Measurements from ENCODE around the gene OSMR.
A peak's percentile ranks its signal among the peaks of the same experiment; 100 is the strongest.

Gene OSMR

DNA sequence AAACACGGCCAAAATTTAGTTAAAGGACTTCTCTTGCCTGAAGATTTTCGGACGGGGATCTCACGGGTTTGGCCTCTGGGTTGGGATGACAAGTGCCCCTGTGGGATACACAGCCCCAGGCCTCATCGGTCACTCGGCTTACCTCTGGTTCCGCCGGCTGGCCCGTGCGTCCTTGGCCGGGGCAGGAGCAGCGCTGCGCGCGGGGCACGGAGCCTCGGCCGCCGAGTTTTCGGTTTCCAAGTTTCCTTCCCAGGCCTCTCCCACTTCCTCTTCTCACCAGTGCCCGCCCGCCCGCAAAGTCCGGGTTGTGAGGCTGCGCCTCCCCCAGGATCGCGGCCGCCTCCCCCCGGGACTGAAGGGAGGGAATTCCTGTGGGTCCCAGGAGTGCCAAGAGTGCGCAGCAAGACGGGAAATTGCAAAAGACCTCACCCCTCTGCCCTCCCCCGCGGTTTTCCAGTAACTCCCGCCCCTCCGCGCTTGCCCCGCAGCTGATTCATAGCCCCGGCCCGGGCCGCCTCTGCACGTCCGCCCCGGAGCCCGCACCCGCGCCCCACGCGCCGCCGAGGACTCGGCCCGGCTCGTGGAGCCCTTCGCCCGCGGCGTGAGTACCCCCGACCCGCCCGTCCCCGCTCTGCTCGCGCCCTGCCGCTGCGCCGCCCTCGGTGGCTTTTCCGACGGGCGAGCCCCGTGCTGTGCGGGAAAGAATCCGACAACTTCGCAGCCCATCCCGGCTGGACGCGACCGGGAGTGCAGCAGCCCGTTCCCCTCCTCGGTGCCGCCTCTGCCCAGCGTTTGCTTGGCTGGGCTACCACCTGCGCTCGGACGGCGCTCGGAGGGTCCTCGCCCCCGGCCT is at the start of gene OSMR:
Gene OSMR, plus strand, starts transcription at position 487 of the 853 bp plus-strand sequence. CDS start 23,033 bp downstream, outside the sequence.
- DNase-seq = no peak

DNA sequence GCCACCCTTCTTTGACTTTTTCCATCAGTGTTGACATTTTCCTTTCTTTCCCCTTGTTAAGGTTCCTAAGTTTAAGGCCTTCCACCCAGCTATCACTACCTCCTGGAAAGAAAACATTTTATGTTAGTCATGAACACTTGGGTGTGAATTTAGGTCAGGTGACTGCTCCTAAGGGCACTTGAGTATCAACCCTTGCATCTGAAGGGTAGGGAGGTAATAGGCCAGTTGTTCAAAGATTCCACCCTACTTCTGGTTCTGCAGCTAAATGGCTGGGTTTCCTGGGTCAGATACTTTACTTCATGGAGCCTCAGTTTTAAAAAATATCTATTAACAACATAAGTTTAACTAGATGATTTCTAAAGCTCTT is 49.1 kb upstream of the OSMR start:
- DNase-seq = no peak

DNA sequence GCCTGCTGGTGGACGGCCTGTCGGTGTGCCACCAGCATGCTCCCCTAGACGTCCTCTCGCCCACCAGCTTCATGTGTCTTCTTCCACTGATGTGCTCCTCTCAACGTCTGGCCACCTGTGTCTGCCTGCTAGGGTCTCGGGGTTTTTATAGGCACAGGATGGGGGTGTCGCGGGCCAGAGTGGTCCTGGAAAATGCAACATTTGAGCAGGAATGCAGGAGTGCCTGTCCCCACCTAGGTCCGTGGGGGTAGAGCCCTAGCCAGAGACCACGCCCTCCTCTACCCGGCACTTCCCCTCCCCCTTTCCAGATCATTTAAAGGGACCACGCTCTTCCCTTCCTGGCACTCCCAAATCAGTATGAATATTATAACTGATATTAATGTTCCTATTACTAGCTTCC is 48.0 kb upstream of the OSMR start:
- no peak for DNase-seq

DNA sequence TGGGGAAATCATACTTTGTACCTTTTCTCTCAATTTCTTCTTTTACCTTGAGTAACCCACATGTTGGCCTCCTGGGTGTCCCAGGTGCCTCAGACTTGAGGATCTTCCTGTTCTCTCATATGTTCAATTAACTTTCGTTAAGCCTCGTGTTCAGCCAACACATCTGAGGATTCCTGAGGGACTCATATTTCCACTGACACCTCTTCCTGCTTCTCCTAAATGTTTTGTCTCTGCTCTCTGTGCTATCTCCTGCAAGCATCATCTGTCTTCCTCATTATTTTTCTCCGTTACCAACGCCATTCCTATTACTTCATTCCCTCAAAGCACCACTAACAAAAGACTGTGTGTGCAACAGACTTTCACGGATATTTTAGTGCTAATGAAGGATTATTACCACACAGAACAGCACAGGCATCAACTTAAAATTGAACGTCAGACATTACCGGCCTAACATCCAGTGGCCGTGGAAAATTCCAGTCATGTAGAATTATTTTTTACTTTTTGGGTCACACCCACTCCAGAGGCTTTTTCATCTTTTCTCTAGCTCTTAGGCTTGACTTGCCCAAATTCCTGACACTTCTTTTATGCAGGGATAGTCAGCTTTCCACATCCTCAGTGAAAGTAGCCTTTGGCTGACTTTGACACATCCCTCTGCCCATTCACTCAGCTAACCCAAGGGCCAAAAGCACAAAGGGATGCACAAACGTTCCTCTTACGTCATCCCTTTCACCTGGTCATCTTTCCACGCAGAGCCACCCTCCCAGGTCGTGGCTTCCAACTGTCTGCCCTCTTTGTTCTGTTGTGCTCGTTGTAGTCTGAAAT is 46.0 kb upstream of the OSMR start:
- DNase-seq = no peak

DNA sequence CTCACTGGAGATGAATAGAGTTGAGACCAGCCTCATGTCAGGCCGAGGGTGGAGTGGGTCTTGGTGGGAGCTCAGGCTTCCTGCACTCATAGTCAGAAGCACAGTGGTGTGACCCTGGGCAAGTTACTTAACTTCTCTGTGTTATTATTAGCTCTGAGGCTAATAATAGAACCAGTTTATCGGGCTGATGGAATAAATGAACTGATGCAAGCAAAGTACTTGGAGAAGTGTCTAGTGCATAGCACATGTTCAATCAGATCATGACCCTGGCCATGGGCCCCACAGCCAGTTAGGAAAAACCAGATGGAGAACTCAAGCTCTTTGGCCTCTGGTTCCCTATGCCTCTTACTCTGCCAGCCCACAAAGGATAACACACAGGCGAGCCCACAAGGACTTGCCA is 45.3 kb upstream of the OSMR start:
- DNase-seq = no peak

DNA sequence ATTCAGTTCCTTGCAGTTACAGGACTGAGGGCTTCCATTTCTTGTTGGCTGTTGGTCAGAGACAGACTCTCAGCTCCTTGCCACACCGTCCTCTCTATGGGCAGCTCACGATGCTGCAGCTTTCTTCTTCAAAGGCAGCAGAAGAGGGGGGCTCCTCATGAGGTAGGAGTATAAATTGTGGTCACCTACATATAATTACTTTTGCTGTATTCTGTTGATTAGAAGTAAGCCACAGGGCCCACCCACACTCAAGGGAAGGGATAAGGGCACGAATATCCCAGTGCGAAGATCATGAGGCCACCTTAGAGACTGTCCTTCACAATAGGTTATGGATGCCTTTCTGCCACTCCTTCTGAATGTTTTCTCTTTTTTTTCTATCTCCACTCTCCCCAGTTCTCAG is 43.7 kb upstream of the OSMR start:
- no peak for DNase-seq

DNA sequence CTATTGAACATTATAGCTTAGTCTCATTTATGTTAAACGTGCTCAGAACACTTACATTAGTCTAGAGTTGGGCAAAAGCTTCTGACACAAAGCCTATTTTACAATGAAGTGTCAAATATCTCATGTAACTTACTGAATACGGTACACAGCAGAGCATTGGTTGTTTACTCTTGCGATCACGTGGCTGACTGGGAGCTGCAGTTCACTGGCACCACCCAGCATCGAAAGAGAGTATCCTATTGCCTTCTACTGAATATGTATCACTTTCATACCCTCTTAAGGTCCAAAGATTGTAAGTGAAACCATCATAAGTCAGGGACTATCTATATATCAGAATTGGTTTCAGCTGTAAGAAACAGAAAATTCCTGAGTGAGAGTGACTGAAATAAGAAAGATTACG is 42.6 kb upstream of the OSMR start:
- DNase-seq = no peak

DNA sequence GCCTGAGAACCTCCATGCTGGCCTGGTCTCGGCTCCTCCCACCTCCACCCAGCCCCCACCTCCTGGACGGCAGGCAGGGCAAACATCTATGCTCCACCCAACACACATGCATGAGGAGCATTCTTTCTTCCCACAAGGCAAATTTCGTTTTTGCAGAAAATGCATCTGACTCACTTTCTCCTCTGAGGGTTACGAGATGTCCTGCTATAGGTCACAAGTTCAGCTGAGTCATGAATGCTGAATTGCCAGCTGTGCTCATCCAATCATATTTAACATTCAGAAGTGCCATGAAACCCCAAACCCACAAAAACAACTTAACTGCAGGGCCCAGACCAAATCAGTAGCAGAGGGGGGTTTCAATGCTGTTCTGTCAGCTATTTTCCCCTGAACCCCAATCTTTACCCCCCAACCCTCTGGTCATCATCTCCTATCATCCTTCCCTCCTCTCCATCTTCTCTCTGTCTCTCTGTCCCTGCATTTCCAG is 39.0 kb upstream of the OSMR start:
- peak; percentile 57 for DNase-seq

DNA sequence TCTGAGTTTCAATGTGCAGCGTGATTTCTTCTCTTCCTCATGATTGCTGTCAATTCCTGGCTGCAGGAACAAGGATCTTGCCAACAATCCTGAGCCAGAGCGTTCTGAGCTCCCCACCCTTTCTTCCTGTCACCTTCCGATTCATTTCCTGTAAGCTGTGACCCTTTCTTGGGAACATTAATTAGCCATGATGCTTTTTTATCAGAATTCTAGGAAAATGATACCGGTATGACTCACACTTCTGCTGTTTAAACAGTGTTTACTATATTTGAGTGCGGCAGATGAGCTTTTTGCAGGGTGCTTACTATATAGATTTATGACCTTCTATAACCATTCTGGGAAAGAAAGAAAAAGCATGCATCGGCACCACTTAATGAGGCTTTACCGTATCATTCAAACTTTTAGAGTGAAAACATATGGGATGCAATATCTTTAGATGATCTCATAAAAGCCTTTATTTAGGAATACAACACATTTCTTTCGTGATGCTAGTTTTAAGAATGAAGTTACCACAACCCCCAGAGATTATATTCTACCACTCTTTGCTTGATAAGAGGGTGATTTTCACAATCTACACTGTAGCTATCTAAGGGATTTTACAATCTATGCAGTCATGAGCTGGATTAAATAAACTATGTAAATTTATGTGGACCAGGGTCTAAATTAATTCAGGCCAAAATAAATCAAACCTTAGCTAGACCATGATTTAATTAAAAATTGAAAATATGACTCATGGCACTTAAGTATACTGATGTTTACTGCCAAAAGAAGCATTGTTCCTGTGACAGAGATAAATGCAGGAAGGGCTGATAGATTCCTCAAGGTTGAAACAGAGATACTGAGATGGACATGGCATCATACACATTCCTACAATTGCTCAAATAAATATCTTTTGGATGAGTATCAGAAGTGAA is 38.0 kb upstream of the OSMR start:
- no peak for DNase-seq

DNA sequence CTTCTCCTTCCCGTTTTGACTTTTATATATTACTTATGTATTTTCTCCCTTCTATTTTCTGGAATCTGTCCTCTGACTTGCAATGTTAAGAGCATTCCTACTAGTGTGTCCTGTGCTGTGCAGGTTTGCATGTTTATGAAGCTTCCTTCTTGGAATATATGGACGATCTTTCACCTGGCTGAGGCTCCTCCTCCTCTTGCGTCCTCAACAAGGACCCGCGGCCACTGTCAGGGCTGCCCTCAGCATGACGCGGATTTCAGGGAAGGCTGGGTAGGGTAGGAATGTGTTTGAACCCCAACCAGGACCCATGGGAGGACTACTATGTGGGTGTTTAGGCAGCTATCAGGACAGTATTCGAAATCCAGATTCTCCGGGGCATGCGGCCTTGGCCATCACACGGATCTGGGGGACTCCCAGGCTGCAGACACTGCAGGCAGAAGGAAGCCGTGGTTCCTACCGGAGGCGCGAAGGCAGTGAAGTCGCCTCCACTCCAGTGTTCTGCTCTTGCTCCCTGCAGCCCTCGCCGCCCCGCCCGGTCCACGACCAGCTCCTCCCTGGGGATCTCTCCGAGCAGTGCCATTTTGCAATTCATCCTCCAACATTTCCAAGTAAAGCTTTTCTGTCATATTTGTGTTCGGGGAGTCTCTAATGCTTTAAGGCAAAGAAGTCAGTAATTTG is 37.0 kb upstream of the OSMR start:
- no peak for DNase-seq

DNA sequence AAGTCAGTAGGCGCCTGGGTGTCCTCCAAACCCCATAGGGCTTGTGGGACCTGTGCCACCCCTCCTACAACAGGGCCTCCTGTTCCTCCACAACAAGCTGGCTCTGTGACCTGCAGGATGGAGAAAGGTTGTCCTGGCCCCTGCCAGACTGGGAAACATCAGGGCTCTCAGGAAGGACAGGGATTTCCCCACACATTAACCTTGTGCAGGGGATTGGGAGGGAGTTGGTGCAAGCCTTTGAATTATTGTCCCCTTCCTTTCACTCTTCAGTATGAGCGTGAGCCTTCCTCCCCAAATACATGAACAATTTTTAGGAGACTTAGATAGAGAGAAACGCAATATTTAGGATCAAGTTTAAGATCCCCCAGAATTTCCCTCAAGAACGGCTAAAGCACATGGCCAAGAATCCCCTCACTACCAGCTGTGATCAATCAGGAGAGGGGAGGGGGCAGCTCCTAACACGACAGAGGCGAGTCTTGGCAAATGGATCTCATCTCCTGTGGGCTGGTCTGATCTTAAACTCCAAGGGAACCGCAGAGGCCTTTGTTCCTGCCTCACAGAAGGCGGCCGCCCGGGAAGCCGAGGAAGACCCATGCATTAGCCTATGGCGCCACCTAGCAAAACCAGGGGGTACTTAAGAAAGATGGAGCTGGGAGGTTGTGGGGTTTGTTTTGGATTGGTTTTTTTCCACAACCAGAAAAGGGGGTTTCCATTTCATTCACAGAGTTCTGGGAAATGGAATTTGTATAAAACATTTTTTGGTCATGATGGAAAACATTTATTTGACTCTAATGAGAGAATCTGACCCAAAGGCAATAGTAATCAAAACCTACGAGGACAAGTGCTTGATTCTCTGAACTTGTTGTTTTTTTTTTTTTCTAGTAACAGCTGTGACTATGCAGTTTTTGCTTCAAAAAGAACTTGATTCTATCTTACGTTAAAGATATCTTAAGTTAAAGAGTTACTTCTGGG is 36.1 kb upstream of the OSMR start:
- DNase-seq = peak; percentile 66

DNA sequence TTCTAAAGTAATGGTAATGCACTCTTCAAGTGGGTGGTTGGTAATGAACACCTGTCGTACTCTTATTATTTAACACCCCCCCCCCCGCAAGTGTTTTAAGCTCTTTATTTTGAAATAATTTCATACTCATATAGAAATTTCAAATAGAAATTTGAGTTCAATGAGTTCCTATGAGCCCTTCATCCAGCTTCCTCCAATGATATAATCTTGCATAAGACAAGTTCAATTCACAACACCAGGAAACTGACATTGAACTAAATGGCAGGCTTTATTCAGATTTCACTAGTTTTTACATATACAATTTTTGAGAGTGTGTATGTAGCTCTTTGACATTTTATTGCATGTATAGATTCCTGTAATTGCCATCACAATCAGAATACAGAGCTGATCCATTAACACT is 30.9 kb upstream of the OSMR start:
- DNase-seq = no peak

DNA sequence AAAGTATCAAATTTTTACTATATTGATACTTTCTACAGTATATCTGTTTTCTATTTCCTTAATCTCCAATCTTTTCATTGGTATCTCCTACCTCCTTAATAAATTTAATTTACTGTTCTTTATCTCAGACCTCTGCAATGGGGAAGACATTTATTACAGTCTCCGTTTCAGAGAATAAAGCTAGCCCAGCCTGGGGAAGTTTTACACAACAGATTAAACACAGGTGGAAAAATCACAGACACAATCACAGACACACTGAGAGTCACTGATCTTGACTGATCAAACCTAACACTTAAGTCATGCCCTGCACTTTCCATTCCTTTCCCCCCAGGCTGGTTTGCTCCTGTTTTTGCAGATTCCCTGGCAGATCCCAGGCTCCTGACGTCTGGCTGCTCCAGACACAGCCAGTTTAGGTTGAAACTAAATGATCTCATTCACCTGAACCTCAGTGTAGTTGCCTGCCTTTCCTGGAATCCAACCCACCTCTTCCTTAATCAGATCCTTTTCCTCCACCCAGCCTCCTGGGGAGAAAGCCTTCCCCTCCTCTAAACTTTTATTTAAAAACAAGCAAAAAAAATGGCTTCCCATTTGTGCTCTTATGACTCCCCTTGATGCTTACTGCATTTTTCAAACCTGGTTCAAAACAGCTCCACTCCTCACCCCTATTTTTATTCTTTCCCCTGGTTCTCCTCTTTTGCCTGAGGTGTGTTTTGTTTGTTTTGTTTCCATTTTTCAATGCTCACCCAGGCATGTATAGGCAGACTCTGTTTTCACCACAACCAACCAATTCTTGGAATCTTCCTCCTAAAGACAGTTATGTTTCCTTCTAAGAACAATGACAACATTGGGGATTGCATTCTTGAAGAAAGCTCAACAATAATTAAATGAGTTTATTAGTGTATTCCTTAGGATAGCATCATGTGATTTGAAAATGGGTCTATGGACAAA is 29.5 kb upstream of the OSMR start:
- no peak for DNase-seq

DNA sequence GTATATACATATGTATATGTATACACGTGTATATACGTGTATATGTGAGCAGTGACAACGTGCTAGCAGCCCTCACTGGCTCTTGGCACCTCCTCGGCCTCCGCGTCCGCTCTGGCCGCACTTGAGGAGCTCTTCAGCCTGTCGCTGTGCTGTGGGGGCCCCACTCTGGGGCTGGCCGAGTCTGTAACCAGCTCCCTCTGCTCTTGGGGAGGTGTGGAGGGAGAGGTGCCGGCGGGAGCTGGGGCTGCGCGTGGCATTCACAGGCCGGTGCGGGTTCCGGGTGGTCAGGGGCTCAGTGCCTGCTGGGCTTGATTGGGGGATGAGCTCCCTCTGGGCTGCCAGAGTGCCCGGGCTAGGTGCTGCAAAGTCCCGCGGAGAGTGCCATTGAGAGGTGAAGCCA is 24.1 kb upstream of the OSMR start:
- no peak for DNase-seq

DNA sequence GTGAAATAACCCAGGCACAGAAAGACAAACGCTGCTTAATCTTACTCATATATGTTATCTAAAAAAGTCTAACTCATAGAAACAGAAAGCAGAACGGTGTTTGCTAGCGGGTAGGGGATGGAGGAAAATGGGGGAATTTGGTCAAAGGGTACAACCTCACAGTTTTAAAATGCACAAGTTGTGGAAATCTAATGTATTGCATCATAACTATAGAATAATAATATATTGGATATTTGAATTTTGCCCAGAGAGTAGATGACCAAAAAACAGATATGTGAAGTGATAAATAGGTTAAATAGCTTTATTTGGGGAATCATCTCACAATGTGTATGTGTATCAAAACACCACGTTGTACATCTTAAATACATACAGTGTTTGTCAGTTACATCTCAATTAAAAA is 22.3 kb upstream of the OSMR start:
- no peak for DNase-seq

DNA sequence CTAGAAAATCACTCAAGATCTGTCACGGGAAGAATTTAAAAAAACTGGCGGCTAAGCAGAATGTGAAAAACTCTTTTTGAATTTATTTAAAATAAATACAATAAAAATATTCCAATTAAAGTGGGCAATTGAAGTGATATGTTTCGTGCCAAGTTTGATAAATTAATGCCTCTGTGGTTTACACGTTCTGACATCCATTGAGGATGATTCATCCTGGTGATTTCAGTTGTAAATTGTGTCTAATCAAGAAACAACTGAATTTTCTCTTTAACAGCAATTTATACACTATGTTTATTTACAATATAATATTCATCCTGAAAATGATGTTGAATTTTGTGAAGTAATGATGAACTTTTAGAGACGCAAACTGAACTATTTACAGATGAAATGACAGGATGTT is 21.0 kb upstream of the OSMR start:
- peak; percentile 20 for DNase-seq

DNA sequence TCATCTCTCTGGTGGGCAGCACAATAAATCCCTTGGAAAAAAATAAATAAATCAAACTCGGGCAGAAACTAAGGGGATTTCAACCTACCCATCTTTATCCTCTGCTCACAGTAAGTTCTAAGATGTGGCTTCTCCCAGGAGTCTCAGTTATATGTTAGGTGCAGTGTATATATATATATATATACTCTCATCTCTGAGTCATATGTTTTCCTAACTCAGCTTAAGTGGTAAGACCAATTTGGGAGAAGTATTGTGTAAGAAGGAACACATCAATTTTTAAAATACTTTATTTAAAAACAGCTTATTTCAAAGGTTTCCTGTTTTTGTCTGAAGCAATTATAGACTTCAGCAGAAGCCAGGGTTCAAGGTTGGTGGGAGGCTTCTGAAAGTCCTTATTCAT is 20.3 kb upstream of the OSMR start:
- DNase-seq = no peak

DNA sequence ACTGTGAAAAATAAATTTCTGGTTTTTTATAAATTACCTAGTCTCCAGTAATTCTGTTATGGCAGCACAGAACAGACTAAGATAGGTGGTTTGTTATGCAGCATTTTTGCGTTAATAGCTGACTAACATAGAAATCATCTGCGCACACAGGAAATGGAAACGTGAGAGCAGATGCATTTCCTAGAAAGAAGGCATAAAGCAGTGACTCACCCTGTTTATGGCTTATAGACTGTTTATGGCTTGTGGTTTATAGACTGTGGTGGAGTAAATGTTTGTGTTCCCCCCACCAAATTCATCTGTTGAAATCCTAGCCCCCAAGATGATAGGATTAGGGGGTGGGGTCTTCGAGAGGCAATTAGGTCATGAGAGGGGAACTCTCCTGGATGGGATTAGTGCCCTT is 18.3 kb upstream of the OSMR start:
- DNase-seq = peak; percentile 51

DNA sequence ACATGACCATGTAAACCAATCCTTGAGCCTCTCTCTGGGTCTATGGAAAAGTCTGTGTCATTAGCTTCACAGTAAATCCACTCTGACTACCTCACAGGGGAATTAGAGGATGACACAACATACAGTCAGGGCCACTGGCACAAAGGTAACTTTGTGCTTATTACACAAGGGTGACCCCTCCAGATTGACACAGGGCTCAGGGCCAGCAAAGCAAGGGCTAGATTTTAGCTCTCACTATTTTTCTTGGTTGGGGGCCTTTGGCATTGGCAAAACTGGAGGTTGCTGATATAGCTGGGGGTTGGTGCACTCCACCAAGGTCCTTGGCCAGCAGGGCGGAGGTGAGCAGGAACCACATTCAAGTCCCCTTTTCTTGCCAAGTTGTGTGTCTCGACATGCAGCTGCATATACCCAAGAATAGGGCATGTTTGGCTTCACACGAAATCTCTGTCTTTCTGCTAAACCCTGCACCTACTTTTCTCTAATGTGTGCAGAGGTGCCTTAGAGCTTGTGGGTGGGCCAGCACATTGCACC is 15.2 kb upstream of the OSMR start:
- DNase-seq = no peak

DNA sequence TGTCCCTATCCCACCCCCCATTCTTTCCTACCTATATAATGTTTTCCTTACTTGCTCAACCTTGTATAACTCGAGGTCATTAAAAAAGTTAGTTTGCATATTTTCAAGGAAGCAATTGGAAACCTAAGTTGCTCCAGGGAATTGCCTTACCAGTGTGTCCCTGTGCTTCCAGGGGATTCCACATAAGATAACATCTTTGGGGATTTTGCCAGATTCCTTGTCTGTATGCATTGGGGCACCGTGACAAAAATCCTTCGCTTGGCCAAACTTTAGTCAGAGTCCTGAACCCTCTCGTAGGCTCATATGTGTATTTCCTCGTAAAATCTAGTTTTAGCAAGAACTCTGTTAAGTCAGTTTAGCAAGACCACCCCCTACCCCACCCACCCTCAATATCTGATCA is 14.7 kb upstream of the OSMR start:
- DNase-seq = no peak
